HepG2 (cell line): ENCODE results near the gene ADPRM. TPM values are rescaled to one million over a fixed set of nuclear protein-coding genes. Genes with fewer than 3 reads are reported as not detected.

Source experiments
- ARNTL ChIP-seq: sonication (generic); formaldehyde crosslinking; IDR thresholded peaks from 2 replicates; pipeline ENCODE4 v1.4.0; 2020; ENCODE audit warnings: mild to moderate bottlenecking, missing genetic modification reagents
- ATF7 ChIP-seq, 2 experiments: fragments of 450-650 bp in 1 of 2; sonication (generic) in 1 of 2; formaldehyde crosslinking in 1 of 2; IDR thresholded peaks; 2 replicates each; pipeline versions ENCODE4 v1.4.0 to v1.6.1; 2016 to 2020; ENCODE audit warnings: antibody characterized with exemption in 1 of 2, mild to moderate bottlenecking in 1 of 2, missing genetic modification reagents in 1 of 2
- FOXJ3 ChIP-seq: sonication (generic); formaldehyde crosslinking; IDR thresholded peaks from 2 replicates; pipeline ENCODE4 v1.4.0; 2020; ENCODE audit warnings: missing genetic modification reagents, mild to moderate bottlenecking, borderline replicate concordance
- FOXP1 ChIP-seq, 2 experiments: fragments of 450-650 bp in 1 of 2; IDR thresholded peaks; 2 replicates each; pipeline ENCODE4 v1.6.1; 2017 to 2018; ENCODE audit warnings: antibody characterized with exemption in 1 of 2
- HES4 ChIP-seq: sonication (generic); formaldehyde crosslinking; IDR thresholded peaks from 2 replicates; pipeline ENCODE4 v1.9.0; 2021; ENCODE audit warnings: mild to moderate bottlenecking, missing genetic modification reagents, borderline replicate concordance
- HIVEP1 ChIP-seq: sonication (generic); formaldehyde crosslinking; IDR thresholded peaks from 2 replicates; pipeline ENCODE4 v1.4.0; 2020; ENCODE audit warnings: mild to moderate bottlenecking, missing genetic modification reagents
- NFE2L2 ChIP-seq: fragments of 150-350 bp; IDR thresholded peaks from 2 replicates; pipeline ENCODE4 v1.6.1; 2014; ENCODE audit warnings: low read length
- NFIB ChIP-seq: sonication (generic); formaldehyde crosslinking; IDR thresholded peaks from 2 replicates; pipeline ENCODE4 v1.9.0; 2021; ENCODE audit warnings: missing genetic modification reagents, mild to moderate bottlenecking, borderline replicate concordance
- NR2F1 ChIP-seq, 2 experiments: fragments of 450-650 bp in 1 of 2; formaldehyde crosslinking in 1 of 2; IDR thresholded peaks; 2 replicates each; pipeline versions ENCODE4 v1.5.0 to v1.6.1; 2016 to 2020; ENCODE audit warnings: mild to moderate bottlenecking in 1 of 2, missing compliant biosample characterization in 1 of 2, missing genetic modification reagents in 1 of 2, moderate library complexity in 1 of 2
- PPARG ChIP-seq: conservative IDR thresholded peaks from 2 replicates; pipeline ENCODE4 v1.6.1; 2016; ENCODE audit warnings: missing biosample characterization, missing genetic modification reagents
- RXRB ChIP-seq: IDR thresholded peaks from 2 replicates; pipeline ENCODE4 v1.6.1; 2016; ENCODE audit warnings: borderline replicate concordance, missing genetic modification reagents, missing compliant biosample characterization
- ZBTB8A ChIP-seq: sonication (generic); formaldehyde crosslinking; IDR thresholded peaks from 2 replicates; pipeline ENCODE4 v1.4.0; 2020; ENCODE audit warnings: mild to moderate bottlenecking, low read depth, missing genetic modification reagents, borderline replicate concordance
- ZNF121 ChIP-seq: sonication (generic); formaldehyde crosslinking; IDR thresholded peaks from 2 replicates; pipeline ENCODE4 v1.5.0; 2020; ENCODE audit warnings: mild to moderate bottlenecking, missing genetic modification reagents
- ZNF672 ChIP-seq: sonication (generic); formaldehyde crosslinking; IDR thresholded peaks from 2 replicates; pipeline ENCODE4 v1.8.1; 2022; ENCODE audit warnings: missing genetic modification reagents
- ZNF761 ChIP-seq: sonication (generic); formaldehyde crosslinking; conservative IDR thresholded peaks from 2 replicates; pipeline ENCODE4 v1.4.0; 2020; ENCODE audit warnings: mild to moderate bottlenecking, missing genetic modification reagents
- ZZZ3 ChIP-seq: sonication (generic); formaldehyde crosslinking; IDR thresholded peaks from 2 replicates; pipeline ENCODE4 v1.4.0; 2020; ENCODE audit warnings: missing genetic modification reagents, mild to moderate bottlenecking, borderline replicate concordance
- polyA plus RNA-seq, 8 experiments: library from polyadenylated mRNA; depleted of rRNA in 3 of 8; stranded (reverse) in 7 of 8; unstranded in 1 of 8; fragments of >200 nt; fragmentation: Illumina TruSeq in 4 of 8; extraction: Trizol in 4 of 8; gene quantifications; 2 replicates each; pipeline versions ENCODE4 v1.2.1 to v1.2.3, GENCODE V29; 2011 to 2016; ENCODE audit warnings: low read depth in 4 of 8, missing spikeins in 1 of 8, mixed read lengths in 1 of 8; ENCODE audit not compliant: insufficient read depth in 1 of 8
- total RNA-seq, 5 experiments: library from RNA; depleted of rRNA; stranded (reverse); fragments of >200 nt; fragmentation: Illumina TruSeq; extraction: Trizol; gene quantifications; 2 replicates each; pipeline ENCODE4 v1.2.3, GENCODE V29; 2016; ENCODE audit warnings: low read depth in 1 of 5
- TF ChIP-seq, protein P1 (sequence below): sonication (generic); formaldehyde crosslinking; IDR thresholded peaks from 2 replicates; pipeline ENCODE4 v1.8.0; 2022; ENCODE audit warnings: low read depth, missing genetic modification reagents
- TF ChIP-seq, protein P2 (sequence below): sonication (generic); formaldehyde crosslinking; IDR thresholded peaks from 2 replicates; pipeline ENCODE4 v1.9.0; 2021; ENCODE audit warnings: missing genetic modification reagents, borderline replicate concordance
- TF ChIP-seq, protein P3 (sequence below): IDR thresholded peaks from 2 replicates; pipeline ENCODE4 v1.6.1; 2016; ENCODE audit warnings: control low read depth
- TF ChIP-seq, protein P4 (sequence below): sonication (generic); formaldehyde crosslinking; IDR thresholded peaks from 2 replicates; pipeline ENCODE4 v1.8.1; 2023; ENCODE audit warnings: mild to moderate bottlenecking, moderate library complexity, missing genetic modification reagents
- TF ChIP-seq, protein P5 (sequence below): sonication (generic); formaldehyde crosslinking; IDR thresholded peaks from 2 replicates; pipeline ENCODE4 v1.5.0; 2020; ENCODE audit warnings: missing genetic modification reagents, mild to moderate bottlenecking, borderline replicate concordance

The ADPRM gene
- total and polyA plus RNA-seq, 2 of the 13 experiments (the other 11 are each of a cell fraction or from before 2014, with no cell fraction given): 5.6 to 10.8 TPM

DNA sequence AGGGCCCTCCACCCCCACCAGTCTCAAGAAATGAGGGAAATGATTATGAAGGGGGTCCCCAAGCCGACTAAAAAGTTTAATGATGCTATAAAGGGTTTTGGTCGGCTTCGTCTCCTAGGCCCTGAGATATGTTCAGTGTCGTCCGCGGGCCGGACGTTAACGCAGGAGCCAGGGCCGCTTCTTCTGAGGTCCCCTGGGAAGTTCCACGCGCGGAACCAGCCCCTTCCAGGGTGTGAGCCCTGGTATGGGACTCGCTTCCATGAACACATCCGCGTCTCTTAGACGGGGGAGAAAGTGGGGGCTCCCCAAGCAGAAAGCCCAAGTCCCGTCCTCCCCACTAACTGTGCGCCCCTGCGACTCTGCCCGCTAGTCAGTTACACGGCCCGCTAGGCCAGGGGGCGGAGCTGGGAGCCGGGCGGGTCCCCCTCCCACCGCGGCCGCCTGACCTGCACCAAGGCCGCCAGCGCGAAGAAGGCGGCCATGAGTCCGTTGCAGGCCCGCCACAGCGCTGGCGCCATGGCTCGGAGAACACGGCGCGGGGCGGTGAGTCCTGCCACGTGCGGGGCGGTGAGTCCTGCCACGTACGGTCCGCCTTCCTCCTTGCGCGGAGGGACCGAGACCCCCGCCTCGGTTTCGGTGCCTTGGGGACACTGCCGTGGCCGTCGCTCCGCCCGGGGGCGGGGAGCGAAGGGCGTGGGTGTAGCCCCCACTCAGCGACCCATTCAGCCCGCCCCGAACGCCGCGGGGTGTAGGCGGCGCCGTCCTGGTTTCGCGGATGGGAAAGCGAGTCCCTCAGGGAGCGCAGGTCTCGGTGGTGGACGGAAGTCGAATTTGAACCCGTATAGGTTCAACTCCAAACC lies 32.2 kb downstream of the ADPRM start, which contains the start of gene TMEM220 (continued):
- TF ChIP-seq, protein P1, sequence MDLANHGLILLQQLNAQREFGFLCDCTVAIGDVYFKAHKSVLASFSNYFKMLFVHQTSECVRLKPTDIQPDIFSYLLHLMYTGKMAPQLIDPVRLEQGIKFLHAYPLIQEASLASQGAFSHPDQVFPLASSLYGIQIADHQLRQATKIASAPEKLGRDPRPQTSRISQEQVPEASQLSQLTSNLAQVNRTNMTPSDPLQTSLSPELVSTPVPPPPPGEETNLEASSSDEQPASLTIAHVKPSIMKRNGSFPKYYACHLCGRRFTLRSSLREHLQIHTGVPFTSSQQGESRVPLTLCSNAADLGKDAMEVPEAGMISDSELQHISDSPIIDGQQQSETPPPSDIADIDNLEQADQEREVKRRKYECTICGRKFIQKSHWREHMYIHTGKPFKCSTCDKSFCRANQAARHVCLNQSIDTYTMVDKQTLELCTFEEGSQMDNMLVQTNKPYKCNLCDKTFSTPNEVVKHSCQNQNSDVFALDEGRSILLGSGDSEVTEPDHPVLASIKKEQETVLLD: peak; percentile 65; the same call in 1 of the 2 replicates
- TF ChIP-seq HES4 (CRISPR knock-in tag): peak; percentile 89
- TF ChIP-seq ARNTL: no peak
- TF ChIP-seq HIVEP1 (CRISPR knock-in tag): 0 out of 2 replicates have a peak, but pooled peaks have one; percentile 56
- TF ChIP-seq RXRB (CRISPR knock-in tag): 0 out of 2 replicates have a peak, but pooled peaks have one; percentile 13
- no peak for TF ChIP-seq NFIB (CRISPR knock-in tag)
- TF ChIP-seq ZBTB8A (CRISPR knock-in tag): no peak
- no peak for TF ChIP-seq NFE2L2
- no peak for TF ChIP-seq ZNF672
- 0 out of 2 replicates have a peak, but pooled peaks have one; percentile 80 for TF ChIP-seq ZZZ3 (CRISPR knock-in tag)
- peak; percentile 47; the same call in 1 of the 2 replicates for TF ChIP-seq ZNF121 (CRISPR knock-in tag)
- no peak for TF ChIP-seq FOXJ3 (CRISPR knock-in tag)
- TF ChIP-seq ATF7 (IDR thresholded peaks at IDR 0.05): no peak
- TF ChIP-seq ATF7 (CRISPR knock-in tag; IDR thresholded peaks at IDR 0.05): 0 out of 2 replicates have a peak, but pooled peaks have one; percentile 33
- TF ChIP-seq PPARG (CRISPR knock-in tag): no peak
- TF ChIP-seq ZNF761 (CRISPR knock-in tag): no peak
- TF ChIP-seq, protein P2, sequence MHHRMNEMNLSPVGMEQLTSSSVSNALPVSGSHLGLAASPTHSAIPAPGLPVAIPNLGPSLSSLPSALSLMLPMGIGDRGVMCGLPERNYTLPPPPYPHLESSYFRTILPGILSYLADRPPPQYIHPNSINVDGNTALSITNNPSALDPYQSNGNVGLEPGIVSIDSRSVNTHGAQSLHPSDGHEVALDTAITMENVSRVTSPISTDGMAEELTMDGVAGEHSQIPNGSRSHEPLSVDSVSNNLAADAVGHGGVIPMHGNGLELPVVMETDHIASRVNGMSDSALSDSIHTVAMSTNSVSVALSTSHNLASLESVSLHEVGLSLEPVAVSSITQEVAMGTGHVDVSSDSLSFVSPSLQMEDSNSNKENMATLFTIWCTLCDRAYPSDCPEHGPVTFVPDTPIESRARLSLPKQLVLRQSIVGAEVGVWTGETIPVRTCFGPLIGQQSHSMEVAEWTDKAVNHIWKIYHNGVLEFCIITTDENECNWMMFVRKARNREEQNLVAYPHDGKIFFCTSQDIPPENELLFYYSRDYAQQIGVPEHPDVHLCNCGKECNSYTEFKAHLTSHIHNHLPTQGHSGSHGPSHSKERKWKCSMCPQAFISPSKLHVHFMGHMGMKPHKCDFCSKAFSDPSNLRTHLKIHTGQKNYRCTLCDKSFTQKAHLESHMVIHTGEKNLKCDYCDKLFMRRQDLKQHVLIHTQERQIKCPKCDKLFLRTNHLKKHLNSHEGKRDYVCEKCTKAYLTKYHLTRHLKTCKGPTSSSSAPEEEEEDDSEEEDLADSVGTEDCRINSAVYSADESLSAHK: no peak
- no peak for TF ChIP-seq NR2F1 (CRISPR knock-in tag; IDR thresholded peaks at IDR 0.05)
- TF ChIP-seq, protein P3, sequence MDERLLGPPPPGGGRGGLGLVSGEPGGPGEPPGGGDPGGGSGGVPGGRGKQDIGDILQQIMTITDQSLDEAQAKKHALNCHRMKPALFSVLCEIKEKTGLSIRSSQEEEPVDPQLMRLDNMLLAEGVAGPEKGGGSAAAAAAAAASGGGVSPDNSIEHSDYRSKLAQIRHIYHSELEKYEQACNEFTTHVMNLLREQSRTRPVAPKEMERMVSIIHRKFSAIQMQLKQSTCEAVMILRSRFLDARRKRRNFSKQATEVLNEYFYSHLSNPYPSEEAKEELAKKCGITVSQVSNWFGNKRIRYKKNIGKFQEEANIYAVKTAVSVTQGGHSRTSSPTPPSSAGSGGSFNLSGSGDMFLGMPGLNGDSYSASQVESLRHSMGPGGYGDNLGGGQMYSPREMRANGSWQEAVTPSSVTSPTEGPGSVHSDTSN: no peak
- TF ChIP-seq, protein P4, sequence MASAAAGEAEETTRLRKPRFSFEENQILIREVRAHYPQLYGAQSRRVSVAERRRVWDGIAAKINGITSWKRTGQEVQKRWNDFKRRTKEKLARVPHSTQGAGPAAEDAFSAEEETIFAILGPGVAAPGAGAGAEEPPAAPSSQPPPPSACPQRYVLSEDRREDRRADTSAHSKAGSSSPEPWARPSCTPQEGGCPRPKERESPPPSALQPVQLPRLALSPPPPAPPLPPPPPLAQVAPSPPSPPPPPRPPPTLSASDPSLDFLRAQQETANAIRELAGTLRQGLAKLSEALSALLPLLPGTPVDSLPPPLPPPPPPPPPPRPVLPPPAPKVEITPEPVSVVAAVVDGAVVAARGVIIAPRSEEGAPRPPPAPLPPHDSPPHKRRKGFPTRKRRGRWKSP (CRISPR knock-in tag): peak; percentile 70; the same call in 1 of the 2 replicates
- TF ChIP-seq, protein P5, sequence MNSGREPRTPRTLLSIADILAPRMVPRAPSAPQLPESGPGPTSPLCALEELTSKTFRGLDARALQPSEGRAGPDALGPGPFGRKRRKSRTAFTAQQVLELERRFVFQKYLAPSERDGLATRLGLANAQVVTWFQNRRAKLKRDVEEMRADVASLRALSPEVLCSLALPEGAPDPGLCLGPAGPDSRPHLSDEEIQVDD (CRISPR knock-in tag): peak; percentile 78; the same call in 1 of the 2 replicates
- no peak for TF ChIP-seq FOXP1 (IDR thresholded peaks at IDR 0.05)
- TF ChIP-seq FOXP1 (CRISPR knock-in tag; IDR thresholded peaks at IDR 0.05): no peak
